ENCODE data around the gene FZR1.
"Not testable (repeated sequence)": the region's sequence is repeated elsewhere in the genome, so short reads cannot be mapped to it uniquely, and the experiment has no call there.

Gene FZR1

DNA sequence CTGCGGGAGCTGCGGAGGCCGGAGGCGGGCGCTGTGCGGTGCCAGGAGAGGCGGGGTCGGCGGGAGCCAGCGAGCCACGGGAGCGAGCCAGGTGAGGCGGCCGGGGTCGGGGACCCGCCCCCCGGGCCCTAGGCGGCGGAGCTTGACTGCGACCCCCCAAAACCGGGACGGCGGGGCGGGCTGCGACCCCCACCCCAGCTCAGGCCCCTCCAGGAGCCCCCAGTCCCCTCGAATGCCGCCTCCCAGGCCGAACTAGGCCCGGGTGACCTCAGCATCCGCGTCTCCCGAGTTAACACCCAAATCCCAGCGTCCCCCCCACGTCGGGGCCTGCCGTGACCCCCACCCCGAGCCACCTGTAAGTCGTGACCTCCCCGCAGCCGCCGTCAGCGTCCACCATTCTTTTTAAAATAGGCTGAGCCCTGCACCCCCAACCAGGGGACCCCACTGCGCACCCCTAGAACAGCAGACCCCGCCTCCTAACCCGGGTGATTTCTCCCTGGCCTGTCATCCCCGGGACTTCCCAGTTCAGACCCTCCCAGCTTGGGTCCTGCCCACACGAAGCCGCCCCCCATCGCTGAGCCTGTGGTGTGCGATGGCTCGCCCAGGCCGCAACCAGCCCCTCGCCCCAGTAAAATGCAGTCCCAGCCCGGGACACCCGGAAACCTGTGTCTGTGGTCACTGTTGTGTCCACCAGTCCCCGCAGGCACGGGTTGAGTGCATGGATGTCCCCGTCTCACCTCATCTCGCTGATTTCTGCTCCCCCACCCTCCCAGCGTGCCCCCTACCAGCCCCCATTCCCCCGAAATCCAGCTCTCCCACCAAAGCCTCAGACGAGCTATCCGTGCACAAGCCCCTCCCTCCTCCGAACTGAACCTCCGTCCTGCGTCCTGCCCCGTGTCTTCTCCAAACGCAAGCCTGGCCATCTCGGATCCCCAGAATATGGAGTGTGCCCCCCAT lies 551 bp downstream of the FZR1 start:
- POLR2A ChIA-PET (ENCODE audit: low non-redundant PET), result no interaction called here
- CTCF ChIA-PET, result interaction anchor here (0.6 to 0.7 kb wide), 2 partner anchors 321 to 896 kb away, joined by 3 read pairs; partner anchors contain the start of gene NCLN
- peak overlapping the region; percentile 91 for H3K27ac ChIP-seq
- DNase-seq (ENCODE audit: low spot score), result no peak
- TF ChIP-seq, protein P1, sequence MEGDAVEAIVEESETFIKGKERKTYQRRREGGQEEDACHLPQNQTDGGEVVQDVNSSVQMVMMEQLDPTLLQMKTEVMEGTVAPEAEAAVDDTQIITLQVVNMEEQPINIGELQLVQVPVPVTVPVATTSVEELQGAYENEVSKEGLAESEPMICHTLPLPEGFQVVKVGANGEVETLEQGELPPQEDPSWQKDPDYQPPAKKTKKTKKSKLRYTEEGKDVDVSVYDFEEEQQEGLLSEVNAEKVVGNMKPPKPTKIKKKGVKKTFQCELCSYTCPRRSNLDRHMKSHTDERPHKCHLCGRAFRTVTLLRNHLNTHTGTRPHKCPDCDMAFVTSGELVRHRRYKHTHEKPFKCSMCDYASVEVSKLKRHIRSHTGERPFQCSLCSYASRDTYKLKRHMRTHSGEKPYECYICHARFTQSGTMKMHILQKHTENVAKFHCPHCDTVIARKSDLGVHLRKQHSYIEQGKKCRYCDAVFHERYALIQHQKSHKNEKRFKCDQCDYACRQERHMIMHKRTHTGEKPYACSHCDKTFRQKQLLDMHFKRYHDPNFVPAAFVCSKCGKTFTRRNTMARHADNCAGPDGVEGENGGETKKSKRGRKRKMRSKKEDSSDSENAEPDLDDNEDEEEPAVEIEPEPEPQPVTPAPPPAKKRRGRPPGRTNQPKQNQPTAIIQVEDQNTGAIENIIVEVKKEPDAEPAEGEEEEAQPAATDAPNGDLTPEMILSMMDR (conservative IDR thresholded peaks at IDR 0.05; ENCODE audit: low read depth), result no peak

DNA sequence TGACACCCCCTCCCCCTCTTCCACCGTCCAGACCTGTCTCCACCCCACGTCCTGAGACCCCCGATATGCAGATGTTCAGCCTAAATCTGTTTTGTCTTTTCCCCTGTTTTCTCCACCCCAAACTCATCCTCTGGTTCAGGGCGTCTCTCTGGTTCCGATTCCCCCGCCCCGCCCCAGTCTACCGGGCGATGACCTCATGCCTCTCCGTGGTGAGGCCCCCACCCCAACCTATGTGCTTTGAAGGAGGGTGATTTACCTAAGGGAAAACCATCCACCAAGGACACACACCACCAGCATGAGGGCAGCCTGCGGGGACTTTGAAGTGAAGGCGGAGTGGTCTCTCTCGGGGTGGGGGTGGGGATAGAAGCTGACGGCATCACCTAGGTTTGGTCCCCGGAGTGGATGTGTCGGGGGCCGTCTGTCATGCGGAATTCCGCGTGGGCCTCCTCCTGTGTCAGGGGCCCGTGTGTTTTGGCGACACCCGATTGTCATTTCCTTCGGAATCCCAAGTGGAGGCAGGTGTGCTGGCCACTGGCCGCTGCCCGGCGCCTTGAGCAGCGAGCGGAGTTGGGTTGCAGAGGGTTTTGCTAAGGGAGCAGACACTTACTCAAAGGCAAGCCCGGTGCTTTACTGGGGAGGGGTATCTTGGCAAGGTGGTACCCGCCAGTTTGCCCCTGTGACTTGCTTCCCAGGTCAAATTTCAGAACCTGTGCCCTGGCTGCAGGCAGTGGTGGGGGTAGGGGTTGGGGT lies 1.4 kb downstream of the FZR1 start:
- H3K27ac ChIP-seq, result peak overlapping the region; percentile 91
- DNase-seq (ENCODE audit: low spot score), result no peak
- ChIA-PET CTCF (no interaction called here), POLR2A (ENCODE audit: low non-redundant PET) (no interaction called here)
- TF ChIP-seq, protein P1 (conservative IDR thresholded peaks at IDR 0.05; ENCODE audit: low read depth), result no peak

DNA sequence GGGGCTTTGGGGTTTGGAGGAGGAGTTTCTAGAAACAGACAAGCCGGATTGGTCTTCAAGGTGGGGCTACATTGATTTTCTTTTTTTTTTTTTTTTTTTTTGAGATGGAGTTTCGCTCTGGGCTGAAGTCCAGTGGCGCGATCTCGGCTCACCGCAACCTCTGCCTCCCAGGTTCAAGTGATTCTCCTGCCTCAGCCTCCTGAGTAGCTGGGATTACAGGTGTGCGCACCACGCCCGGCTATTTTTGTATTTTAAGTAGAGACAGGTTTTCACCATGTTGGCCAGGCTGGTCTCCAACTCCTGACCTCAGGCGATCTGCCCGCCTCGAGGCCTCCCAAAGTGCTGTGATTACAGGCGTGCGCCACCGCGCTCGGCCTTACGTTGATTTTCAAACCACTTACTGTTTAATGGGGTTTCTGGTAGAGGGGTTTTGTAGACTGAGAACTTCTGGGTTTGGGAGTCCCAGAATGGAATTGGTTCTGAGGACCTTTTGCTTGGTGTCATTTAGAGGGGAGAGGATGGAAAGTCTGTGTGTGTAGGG lies 2.1 kb downstream of the FZR1 start:
- peak overlapping the region; percentile 91 for H3K27ac ChIP-seq
- CTCF ChIA-PET, result interaction anchor here (0.6 kb wide), 1 partner anchor 435 kb away, joined by 4 read pairs; no protein-coding TSS in a partner anchor
- POLR2A ChIA-PET (ENCODE audit: low non-redundant PET), result not testable (repeated sequence)

DNA sequence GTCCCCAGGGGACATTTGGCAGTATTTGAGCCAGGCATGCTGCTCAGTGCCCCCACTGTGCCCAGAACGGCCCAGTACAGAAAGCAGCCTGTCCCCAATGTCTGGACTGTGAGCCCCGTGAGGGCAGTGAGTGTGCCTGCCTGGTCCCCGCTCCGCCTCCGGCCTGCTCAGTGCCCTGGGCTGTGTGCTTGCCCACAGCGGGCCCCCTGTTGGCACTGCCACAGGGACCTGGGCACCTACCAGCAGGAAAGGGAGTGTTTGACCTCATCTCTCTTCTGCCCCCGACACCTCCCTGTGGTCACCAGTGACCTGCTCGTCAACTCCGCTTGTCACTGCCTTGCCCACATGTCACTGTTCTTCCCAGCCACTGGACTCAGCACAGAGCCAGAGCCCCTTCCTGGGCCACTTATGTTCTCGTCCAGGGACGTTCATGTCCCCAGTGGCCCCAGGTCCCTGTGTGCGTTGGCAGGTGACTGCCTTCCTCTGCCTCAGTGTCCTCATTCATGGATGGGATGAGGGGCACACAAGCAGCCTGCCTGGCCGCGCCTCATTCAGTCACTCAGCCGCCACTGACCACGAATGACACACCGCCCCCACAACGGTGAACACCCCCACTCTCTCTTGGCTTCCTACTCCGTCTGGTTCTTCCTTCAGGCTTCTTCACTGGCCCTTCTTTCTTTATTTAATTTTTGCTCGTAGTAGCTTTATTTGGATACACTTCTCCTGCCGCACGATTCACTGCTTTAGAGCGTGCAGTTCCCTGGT lies 2.8 kb downstream of the FZR1 start:
- CTCF ChIA-PET, result interaction anchor here (0.6 kb wide), 1 partner anchor 435 kb away, joined by 4 read pairs; no protein-coding TSS in a partner anchor
- POLR2A ChIA-PET (ENCODE audit: low non-redundant PET), result no interaction called here
- H3K27ac ChIP-seq, result peak overlapping the region; percentile 91
- TF ChIP-seq, protein P1 (conservative IDR thresholded peaks at IDR 0.05; ENCODE audit: low read depth), result no peak
- no peak for DNase-seq (ENCODE audit: low spot score)

More for the DNA sequence above, 2.1 kb downstream of the FZR1 start:
- DNase-seq (ENCODE audit: low spot score), result not testable (repeated sequence)

DNA sequence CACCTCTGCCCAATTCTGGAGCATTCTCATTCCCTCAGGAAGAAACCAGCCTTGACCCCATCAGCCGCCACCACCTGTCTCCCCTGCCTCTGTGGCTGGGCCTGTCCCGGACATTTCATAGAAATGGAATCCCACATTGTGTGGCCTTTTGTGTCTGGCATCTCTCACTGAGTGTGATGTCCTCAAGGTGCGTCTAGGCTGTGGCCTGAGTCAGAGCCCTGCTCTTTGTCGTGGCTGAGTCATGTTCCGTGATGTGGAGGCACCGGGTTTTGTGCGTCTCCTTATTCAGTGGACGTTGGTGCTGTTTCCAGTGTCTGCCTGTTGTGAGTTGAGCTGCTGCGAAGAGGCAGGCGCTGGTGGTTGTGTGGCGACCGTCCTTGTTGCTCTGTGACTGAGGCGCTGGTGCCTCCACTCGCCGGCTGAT lies 3.5 kb downstream of the FZR1 start:
- peak overlapping the region; percentile 91 for H3K27ac ChIP-seq
- peak; percentile 42 for DNase-seq (ENCODE audit: low spot score)
- ChIA-PET POLR2A (ENCODE audit: low non-redundant PET) (no interaction called here), CTCF (no interaction called here)
- TF ChIP-seq, protein P1 (conservative IDR thresholded peaks at IDR 0.05; ENCODE audit: low read depth), result no peak

DNA sequence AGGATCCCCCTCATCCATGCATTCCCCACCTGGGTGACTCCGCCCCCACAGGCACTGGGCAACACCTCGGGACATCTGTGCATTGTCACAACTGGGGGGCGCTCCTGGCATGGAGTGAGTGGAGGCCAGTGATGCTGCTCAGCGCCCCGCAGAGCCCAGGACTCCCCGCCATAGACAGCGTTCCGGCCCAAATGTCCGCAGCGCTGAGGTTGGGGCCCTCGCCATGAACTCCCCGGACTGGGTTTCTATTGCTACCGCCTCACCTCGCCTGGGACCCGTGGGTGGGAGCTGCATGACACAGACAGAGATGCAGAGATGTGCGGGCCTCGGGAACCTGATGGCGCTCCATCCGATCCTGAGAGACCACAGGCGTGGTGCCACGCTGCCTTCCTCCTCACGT lies 4.6 kb downstream of the FZR1 start:
- ChIA-PET POLR2A (ENCODE audit: low non-redundant PET) (no interaction called here), CTCF (no interaction called here)
- TF ChIP-seq, protein P1 (conservative IDR thresholded peaks at IDR 0.05; ENCODE audit: low read depth), result no peak
- DNase-seq (ENCODE audit: low spot score), result no peak
- H3K27ac ChIP-seq, result 0 out of 2 replicates have a peak overlapping the region, but pooled peaks have one; percentile 9

Data from RWPE1 (cell line).